AG08396 (cell line): ENCODE results near the gene HAO2.
"Not testable (repeated sequence)": the region's sequence is repeated elsewhere in the genome, so short reads cannot be mapped to it uniquely, and the experiment has no call there.

ENCODE experiments used
- DNase-seq: peaks from one replicate; pipeline ENCODE4 v3.0.0; 2012; ENCODE audit warnings: low spot score, mixed read lengths

Gene HAO2

DNA sequence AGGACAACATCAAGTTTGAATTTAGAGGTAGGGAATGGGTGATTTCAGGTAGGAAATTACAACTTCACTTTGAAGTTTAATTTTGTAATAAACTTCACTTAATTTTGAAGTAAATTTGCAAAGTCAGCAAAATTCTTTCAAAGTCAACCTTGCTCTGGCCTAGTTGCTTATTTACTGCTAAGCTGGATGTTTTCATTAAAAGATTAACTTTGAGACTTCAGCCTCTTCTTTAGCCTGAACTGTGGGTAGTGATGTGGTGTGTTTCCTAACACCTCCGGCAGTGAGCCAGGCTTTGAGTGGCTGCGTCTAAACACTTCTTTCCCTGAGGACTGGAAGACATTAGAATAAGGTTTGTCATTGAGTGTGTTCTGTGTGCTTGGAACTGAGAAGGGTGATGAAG is at the start of gene HAO2:
TSS of gene HAO2 (plus strand) at position 232 of the 400 bp plus-strand sequence. CDS start 12,301 bp downstream, outside the sequence.
- no peak for DNase-seq

DNA sequence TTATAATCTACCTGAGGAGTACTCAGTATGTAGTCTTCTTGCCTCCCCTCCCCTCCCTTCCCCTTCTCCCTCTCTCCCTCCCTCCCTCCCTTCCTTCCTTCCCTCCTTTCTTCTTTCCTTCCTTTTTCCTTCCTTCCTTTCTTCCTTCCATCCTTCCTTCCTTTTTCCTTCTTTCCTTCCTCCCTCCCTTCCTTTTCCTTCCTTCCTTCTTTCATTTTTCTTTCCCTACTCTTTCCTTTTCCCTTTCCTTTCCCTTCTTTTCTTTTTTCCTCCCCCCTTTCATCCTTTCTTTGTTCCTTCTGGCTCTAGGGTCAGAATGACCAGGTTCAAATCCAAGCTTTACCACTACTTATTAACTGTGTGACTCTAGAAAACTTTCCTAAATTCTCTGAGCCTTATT is 48.5 kb upstream of the HAO2 start:
- no peak for DNase-seq

DNA sequence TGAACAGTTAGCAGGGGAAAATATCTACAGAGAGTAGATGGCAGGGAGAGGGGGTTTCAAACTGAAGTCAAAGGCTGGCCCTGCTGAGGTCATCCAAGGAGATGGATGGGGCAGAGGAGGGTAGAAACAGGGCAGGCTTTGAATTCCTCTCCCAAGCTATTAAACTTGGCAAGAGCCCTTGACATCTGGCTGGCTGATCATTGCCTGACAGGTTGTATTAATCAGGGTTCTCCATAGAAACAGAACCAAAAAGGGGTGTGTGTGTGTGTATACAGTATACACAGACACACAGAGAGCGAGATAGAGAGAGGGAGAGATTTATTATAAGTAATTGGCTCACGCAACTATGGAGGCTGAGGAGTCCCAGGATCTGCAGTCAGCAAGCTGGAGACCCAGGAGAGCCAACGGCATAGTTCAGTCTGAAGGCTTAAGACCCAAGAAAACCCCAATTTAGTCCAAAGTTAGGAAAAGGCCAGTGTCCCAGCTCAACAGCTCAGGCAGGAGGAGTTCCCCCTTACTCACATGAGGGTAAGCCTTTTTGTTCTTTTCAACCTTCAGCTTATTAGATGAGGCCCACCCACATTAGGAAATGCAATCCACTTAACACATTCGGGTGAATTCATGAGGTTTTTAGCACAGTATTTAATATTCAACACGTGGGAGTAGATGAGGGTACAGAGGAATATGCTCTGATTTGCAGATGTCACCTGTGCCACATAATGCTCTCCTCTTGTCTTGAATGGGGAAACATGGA is 46.7 kb upstream of the HAO2 start:
- no peak for DNase-seq

DNA sequence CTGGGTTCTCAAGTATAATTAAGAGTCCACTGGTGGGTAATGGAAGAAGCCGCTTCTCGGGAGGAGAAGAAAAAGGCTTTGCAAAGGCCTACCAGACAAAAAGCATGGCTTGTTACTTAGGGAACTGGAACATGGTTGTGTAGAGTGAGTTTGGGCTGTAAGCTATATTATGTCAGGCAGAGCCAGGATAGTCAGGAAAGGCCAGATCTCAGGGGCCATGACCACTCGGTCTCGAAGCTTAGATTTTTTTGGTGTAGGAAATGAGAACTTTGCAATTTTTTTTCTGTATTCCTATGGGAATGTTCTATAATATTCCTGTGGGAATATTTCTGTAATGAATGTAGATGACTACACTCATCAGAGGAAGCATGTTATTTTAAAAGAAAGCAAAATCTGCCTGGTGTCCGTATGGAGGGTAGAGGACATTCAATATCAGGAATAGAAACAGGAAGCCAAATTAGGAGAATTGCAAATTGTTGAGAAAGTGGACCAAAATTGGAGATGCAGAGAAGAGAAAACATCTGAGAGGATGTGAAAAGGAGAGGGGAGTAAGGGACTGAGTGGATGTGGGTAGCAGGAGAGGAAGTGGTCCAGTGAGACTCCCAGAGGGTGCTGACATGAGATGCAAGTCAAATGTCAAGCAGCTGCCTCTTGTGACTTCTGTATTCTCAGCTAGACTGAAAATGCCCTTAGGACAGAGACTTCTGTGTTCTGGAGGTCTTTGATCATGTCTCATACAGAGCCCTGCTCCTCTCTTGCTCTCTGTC is 45.2 kb upstream of the HAO2 start:
- no peak for DNase-seq

DNA sequence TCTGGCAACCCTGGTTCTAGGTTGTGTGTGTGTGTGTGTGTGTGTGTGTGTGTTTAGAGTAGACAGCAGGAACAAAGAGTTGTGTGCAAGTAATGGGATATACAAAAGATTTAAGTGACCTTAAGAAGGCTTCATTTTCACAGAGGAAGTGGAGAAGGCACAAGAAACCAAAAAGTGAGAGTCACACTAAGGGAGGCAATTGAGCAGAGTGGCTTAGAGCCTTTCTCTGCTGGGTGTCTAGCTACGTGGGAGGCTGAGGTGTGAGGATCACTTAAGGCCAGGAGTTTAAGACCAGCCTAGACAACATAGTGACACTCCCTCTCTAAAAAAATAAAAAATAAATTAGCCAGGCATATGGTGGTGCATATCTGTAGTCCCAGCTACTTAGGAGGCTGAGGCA is 44.4 kb upstream of the HAO2 start:
- no peak for DNase-seq

DNA sequence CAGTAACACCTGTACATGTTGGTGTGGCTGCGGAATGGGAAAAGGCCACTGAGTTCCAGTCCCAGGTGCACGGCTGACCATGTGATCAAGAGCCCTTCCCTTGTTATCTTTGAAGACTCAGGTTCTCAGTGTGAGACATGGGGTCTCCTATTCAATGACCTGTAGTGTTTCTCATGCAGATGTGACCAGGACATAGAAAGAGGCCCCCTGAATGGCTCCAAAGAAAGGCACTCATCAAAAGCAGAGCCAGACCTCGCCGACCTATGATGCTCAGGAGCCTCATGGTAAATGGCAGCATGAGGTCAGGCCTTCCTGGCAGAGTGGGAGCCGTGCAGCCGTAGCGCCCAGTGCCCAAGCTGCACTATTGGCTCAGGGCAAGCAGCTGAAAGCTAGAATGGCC is 42.3 kb upstream of the HAO2 start:
- no peak for DNase-seq

DNA sequence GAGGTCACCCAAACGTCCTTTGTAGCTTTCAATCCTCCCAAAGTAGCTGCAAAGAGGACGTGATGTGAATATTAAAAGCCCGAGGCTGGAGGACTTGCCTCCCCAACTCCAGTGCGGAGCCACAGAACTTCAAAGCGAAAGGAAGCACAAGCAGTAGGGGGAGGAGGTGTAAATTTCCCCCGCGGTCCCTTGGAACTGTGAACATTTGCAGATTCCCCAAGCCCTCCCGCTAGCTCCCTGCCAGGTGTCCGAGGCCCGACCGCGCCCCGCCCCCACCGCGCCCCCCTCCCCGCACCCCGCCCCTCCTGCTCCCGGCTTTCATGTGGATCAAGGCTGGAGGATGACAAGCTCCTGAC is 41.5 kb upstream of the HAO2 start:
- no peak for DNase-seq

DNA sequence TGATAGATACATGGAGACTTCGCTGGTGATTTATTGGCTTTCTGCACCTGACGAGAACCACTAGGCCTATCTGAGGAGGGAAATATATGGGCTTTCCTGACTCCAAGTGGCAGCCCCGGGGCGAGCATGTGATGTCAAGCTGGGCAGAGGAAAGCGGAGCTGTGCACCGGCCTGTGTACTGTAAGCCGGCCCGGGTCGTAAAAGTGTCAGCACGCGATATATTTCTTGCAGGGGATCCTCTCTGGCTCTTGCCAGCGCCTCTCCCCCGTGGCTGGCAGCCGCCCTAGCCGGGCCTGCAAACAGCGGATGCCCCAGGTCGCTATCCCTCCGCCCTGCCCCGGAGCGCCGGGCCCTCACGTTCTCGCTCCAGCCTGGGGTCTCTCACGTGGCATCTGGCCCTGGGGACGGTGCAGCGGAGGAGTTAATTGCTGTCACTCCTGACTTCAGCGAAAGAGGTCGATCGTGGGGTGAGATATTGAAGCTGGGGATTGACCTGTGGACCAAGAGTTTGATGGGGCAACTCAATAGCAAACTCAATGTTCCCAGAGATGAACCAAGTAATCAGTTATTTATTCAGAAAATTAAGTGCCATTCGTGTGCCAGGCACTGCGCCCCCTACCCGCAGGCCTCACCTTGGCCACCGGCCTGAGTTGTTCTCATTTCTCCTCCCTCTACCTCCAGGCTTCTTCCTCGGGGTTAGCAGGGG is 41.0 kb upstream of the HAO2 start:
- peak; percentile 18 for DNase-seq

DNA sequence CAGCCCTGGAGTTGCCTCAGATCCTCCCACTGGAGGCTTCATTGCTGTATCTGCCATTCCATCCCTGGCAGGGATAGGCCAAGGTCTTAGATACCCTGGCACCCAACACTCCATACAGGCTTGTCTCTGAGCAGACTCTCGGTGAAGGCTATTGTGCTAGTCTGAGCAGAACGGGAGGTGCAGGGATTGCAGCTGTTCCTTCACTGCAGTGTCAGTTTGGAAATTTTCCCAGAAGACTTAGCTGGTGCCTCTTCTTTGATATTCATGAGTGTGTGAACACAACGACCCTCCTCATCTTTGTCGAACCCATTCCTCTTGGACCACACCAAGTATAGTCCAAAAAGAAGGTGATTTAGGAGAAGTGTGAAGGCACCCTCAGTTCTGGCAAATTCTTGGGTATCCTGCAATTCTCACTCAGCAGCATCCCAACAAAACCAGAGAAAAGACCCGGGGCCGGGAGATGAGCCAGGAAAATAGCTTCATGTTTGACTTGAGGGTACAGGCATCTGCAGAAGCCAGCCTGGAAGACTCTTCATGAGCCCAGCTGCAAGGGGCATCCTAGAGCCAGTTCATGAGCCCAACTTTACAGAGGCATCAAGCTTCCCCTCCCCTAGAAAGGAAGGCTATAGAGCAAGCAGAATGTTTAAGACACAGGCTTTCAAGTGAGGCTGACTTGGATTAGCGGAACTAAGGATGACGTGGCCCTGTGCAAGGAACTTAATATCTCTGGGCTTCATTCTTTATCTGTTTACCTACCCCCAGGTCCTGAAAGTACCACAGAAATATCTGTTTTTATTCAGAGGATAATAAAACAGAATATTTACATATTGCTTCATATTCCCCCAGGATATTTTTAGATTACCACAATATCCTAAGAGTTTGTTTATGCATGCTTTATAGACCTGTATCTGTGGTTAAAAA is 38.8 kb upstream of the HAO2 start:
- DNase-seq = no peak

DNA sequence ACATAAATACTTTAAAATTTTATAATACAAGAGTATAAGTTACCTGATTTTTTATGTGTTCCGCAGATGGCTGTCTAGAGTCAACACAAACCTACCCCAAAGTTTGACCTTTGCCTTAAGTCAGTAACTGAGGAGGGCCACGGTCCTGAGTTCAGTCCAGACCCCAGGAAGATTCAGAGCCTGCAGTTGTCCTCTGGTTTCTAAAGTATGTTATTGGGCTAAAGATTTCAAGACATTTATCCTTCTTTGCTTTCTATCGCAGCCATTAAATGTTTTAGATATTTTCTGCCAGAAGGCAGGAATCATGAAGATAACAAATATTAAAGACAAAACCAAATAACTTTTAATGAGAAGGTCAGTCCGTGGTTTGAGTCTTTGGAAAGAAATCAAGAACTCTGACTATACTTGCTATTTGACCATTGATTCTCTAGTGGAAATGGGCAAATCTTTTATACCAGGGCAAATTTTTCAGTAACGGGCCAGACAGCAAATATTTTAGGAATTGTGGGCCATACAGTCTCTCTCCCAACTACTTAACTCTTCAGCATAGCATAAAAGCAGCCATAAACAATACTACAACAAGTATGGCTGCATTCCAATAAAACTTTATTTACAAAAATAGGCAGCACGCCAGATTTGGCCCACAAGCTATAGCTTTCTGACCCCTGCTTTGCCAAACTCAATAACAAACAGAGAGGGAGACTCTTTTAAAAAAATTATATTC is 38.0 kb upstream of the HAO2 start:
- no peak for DNase-seq

DNA sequence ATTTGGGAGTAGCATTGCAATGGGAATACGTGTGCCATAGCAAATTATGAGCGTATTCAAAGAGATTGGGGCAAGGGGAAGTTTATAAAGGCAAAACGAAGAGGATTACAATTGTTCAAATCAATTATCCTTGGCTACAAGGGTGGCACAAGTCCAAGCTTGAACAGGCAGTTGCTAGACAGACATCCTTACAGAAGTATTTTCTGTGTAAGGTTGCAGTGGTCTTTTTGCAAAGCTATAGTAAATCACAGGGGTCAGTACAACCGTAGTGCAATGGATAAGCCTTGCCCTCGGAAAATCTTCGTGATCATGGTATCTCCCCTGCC is 37.4 kb upstream of the HAO2 start:
- DNase-seq = no peak

DNA sequence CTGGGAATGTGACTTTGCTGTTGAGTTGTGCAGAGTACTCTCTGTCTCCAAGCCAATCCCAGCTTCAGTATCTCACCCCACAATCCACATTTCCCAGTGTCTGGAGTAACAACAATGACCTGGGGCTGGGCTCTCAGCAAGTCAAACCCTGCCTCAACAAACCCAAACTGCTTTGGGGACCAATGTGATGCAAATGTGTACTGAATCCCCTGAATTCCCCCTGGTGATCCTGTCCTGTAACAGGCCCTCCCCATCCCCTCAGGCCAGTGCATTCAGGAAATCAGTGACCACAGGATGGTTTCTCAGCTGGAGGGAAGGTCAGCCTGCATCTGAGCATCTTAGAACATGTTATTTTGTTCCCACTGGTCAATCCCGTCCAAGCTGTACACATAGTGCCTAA is 36.7 kb upstream of the HAO2 start:
- no peak for DNase-seq

DNA sequence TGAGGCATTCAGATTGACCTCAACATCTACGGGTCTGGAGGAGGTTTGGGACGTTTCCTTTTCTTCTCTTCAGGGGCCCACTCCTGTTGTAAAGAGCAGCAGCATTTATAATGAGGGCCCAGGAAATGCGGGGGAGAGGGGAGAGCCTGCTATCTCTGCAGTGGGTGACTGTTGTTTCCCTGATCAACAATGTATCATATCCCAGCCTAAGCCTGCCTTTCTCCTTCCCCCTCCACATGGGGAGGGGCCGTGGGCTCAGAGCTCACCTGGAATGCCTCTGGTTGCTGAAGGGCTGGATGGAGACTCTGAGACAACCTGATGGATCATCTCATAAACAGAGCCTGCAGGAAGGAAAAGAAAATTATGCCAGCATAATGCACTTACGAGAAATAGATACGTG is 36.0 kb upstream of the HAO2 start:
- no peak for DNase-seq

DNA sequence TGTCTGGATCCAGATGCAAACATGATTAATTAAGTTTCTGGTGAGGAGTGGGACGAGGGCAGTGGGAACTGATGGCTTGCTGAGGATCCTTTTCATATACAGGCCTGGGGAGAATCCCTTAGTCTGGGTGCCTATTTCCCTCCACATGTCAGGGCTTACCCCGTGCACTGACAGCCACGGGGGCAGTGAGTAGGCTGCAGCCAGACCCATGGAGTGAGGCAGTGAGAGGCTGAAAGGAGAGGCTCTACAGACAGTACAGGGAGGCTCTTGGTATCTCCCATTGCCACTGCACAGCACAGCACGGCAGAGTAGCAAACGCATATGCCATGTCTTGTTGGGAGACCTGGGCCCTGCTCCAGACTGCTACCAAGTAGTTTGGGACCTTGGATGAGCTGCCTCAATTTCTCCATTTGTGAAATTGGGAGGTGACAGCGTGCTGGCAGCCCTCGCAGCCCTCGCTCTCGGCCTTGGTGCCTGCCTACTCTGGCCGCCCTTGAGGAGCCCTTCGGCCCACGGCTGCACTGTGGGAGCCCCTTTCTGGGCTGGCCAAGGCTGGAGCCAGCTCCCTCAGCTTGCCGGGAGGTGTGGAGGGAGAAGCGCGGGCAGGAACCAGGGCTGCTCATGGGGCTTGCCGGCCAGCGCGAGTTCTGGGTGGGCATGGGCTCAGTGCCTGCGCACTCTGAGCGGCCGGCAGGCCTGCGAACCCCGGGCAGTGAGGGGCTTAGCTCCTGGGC is 35.3 kb upstream of the HAO2 start:
- DNase-seq = no peak

DNA sequence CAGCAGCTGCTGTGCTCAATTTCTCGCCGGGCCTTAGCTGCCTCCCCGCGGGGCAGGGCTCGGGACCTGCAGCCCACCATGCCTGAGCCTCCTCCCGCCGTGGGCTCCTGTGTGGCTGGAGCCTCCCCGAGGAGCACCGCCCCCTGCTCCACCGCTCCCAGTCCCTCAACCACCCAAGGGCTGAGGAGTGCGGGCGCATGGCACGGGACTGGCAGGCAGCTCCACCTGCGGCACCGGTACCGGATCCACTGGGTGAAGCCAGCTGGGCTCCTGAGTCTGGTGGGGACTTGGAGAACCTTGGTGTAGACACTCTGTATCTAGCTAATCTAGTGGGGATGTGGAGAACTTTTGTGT is 34.7 kb upstream of the HAO2 start:
- DNase-seq = not testable (repeated sequence)

DNA sequence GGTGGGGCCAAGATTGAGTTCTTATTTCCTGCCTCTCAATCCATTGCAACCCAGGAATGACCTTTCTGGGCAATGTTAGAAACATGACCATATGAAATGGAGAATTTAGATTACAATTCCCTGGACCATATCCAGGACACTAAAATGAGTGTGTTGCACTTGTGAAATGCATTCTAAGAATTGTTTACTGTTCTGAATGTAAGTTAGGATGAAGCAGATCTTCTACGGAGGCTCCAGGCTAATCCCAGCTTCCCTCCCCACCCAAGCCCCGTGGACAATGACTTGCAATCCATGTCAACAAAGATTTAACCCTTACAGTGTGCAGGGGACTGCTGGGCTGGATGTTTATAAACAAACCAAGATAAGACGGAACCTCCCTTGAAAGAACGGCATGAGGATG is 31.7 kb upstream of the HAO2 start:
- no peak for DNase-seq

DNA sequence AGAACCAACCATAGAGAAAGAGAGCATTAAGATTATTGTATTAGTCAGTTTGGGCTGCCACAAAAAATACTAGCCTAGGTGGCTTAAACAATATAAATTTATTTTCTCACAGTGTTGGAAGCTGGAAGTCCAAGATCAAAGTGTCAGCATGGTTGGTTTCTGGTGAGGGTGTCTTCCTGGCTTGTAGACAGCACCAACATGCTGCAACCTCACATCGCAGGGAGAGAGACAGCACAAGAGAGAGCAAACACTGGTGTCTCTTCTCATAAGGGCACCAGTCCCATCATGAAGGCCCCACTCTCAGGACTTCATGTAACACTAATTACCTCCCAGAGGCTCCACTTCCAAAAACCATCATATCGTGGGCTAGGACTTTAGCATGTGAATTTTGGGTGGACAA is 30.6 kb upstream of the HAO2 start:
- no peak for DNase-seq

DNA sequence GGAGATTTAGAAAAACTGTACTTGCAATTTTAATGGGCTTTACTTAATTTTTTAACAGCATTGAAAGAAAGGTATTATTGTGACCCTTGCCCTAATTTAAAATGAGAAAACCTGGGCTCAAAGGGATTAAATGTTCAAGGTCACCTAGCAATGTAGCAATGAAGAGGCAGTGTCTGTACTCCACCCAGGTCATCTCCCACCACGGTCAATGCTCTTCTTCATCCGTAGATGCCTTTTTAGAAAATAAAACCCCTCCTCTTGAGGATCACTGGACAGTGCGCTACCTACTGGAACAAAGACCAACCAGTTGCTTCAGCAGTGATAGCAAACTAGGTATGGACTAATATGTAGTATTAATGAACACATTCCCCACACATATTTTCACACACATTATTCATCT is 29.8 kb upstream of the HAO2 start:
- DNase-seq = no peak

DNA sequence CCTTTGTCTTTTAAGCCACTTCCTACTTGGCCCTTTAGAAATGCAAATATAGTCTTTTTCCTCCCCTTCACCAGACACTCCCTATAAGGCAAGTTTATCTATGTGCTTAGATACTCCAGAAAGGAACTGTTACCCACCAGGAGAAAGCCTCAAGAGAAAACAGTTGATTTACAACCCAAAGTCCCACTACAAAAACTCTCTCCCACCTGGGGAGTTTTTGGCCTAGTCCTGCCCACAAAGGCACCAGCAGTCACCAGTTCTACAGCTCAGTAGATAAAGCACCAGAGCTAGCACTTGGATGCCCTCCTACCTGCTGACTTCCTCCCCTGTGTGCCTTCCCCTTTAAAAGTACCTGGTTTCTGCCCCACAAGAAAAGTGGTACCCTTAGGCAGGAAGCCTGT is 27.7 kb upstream of the HAO2 start:
- no peak for DNase-seq

DNA sequence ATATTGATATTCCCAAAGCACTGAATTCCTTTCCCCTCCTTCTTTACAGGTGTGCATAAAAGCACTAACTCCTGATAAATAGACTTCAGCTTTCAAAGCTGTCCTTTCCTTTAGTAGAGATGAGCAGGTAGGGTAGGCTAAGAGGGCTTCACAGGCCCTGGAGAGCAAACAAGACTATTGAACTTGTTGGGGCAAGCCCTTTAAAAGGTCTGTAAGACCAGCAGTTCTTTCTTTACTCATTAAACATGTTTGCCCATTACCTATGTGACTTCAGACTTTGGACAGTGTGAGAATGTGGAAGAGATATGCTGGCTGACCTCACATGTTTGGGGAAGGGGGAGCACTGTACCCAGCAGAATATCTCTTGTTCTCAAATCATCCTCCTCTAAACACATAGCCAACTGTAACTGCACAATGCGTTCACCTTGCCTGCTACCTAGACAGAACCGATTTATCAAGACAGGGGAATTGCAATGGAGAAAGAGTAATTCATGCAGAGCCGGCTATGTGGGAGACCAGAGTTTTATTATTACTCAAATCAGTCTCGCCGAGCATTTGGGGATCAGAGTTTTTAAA is 27.1 kb upstream of the HAO2 start:
- no peak for DNase-seq

DNA sequence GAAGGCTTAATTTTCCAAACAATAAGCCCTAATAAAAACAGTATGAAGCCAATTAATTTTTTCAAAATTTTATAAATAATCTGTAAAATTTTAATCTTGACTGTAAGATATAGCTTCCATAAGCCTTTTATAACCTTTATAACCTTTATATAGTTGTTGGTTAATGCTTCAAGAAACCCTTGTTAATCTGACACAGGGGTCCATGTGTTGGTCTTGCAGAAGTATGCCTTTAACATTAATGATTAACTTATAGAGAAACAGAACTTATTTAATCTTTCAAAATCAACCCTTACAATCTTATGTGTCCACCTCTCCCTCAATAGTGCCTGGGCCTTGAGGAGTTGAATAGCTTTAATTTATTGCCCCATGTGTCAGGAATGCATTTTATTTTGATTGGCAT is 23.2 kb upstream of the HAO2 start:
- DNase-seq = no peak
